GM19468 (cell line): ENCODE measurements around the gene ITPR1.

ENCODE experiments used
- ATAC-seq: cut with Tn5 transposase; IDR thresholded peaks from one replicate; pipeline ENCODE4 v1.9.1; 2021; ENCODE audit warnings: mild to moderate bottlenecking, moderate library complexity, moderate number of reproducible peaks; ENCODE audit not compliant: unreplicated experiment; ENCODE audit errors: extremely low read depth

ITPR1 gene

GRCh38 chr3:4856136-4856535 lies 363.0 kb downstream of the ITPR1 start:
- no peak for ATAC-seq

GRCh38 chr3:4856564-4856963 lies 363.4 kb downstream of the ITPR1 start:
- no peak for ATAC-seq

DNA sequence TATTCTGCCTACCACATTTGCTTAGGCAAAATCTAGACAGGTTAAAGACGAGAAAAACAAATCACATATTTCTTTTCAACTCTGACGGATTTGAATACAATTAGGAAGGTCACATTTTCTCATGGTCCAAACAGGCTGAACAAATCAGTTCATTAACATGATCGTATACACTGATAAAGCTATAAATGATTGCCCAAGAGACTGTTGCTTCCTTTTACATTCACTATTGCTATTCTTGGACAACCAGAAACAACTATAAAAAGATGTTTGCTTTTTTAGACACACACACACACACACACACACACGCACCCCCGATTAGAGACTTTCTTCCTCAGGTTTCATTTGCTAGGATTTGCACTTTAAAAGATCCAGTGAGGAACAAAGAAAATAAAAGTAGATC lies 363.8 kb downstream of the ITPR1 start:
- ATAC-seq, result no peak

- ATAC-seq, result no peak
Observed at GRCh38 chr3:4859788-4860187, 366.6 kb downstream of the ITPR1 start.

DNA sequence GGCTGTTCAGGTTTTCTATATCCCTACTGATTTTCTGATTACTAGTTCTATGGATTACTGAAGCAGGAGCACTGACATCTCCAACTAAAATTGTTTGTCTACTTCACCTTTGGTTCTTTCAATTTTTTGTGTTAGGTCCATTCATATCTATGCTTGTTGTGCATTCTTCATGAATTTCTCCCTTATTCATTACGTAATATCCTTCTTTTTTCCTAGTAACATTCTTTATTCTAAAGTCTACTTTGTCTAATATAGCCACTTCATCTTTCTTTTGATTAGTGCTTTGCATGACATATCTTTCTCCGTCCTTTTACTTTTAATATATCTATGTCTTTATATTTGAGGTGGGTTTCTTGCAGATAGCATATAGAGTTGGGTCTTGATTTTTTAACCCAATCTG lies 369.8 kb downstream of the ITPR1 start:
- no peak for ATAC-seq

GRCh38 chr3:4864503-4864902 lies 371.4 kb downstream of the ITPR1 start:
- ATAC-seq, result no peak

GRCh38 chr3:4865714-4866113 lies 372.6 kb downstream of the ITPR1 start:
- ATAC-seq, result no peak

- no peak for ATAC-seq
Observed at GRCh38 chr3:4866866-4867265, 373.7 kb downstream of the ITPR1 start.

DNA sequence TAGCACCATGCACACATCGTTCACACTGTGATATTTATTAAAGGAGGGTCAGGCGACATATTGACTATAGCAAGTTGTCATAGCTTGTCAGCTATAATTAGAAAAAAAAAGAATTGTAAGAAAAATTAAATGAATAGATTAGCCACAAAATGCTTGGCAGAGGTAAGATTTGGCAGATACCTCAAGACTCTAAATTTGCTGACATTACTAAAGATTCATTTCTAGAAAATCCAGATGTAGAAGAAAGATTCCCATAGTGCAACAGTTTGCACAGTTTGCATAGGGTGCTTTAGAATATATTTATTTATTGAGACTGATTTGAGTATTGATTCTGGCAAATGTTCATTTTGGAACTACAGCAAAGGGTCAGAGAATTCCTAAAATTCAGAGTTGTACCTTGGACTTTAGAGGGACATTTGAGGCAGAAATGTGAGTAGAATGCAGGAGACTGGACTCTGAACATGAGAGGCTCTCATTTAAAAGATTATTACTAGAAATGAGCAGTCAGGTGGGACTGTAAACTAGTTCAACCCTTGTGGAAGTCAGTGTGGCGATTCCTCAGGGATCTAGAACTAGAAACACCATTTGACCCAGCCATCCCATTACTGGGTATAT lies 384.1 kb downstream of the ITPR1 start:
- no peak for ATAC-seq

DNA sequence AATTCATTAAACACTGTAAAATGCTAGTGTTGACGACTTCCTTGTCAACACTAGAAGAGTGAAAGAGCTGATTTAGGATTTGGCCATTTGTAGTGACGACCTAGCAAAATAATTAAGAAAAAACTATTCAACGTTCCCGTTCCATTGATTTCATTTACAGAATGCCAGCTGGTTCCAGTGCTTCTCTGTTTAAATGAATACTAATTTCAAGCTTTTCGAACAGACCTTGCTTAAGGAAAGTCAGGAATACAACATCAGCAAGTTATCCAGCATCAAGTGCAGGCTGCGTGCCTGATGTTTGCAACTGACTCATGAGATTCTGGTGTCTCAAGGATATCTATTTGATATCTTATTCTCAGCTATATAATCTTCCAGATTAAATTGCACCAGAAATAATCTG lies 387.7 kb downstream of the ITPR1 start:
- no peak for ATAC-seq

DNA sequence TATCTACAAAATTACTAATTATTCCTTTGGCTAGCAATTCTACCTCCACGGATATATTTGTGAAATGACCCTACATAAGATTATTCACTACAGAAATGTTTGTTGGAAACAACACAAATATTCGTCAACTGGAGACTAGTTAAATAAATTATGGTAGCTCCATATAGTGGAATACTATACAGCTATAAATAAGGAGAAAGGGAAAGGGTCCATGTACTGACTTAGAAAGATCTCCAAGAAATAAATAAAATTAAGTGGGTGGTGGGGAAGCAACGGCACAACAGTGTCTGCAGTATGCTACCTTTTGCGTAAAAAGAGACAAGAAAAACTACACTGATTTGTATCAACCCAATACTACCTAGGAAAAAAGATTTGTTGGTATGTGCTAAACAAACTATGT lies 389.4 kb downstream of the ITPR1 start:
- no peak for ATAC-seq

DNA sequence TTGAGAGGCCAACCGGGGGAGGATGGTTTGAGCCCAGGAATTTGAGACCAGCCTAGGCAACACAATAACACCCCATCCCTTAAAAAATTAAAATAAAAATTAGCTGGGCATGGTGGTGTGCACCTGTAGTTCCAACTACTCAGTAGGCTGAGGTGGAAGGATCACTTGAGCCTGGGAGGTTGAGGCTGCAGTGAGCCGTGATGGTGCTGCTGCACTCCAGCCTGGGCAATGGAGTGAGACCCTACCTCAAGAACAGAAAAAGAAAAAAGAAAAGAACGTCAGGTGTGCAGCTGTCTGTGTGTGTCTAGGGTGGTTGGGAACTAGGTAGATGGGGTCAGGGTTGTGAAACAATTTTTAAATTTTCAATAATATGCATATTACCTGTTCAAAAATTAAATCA lies 389.9 kb downstream of the ITPR1 start:
- no peak for ATAC-seq

GRCh38 chr3:4884888-4885287 lies 391.7 kb downstream of the ITPR1 start:
- ATAC-seq, result no peak

DNA sequence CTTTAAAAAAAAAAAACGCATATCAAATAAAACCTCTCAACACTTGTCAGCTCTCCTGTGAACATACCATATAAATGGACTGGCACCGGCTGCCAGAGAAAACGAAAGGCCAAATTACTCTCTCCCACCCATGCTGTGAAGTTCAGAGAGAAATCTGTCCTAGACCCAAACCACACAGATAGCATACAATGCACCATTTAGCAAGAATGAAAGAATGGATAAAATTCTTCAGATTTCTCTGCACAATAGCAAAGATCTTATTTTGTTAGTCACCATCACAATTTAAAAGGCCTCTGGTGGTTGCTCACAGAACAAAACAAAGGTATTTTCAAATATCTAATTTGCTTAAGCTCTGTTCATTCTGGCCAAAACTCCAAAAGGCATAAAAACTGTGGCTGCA lies 392.2 kb downstream of the ITPR1 start:
- no peak for ATAC-seq

DNA sequence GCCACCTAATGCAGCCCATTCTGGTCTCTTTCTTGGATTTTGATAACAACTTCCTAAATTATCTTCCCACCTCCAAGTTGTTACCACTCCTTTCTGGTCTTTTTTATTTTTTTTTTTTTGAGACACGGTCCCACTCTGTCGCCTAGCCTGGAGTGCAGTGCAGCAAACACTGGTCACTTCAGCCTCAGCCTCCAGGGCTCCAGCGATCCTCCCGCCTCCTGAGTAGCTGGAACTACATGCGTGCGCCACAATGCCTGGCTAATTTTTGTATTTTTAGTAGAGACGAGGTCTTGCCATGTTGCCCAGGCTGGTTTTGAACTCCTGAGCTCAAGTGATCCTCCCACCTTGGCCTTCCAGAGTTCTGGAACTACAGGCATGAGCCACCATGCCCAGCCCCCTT lies 393.3 kb downstream of the ITPR1 start:
- no peak for ATAC-seq

DNA sequence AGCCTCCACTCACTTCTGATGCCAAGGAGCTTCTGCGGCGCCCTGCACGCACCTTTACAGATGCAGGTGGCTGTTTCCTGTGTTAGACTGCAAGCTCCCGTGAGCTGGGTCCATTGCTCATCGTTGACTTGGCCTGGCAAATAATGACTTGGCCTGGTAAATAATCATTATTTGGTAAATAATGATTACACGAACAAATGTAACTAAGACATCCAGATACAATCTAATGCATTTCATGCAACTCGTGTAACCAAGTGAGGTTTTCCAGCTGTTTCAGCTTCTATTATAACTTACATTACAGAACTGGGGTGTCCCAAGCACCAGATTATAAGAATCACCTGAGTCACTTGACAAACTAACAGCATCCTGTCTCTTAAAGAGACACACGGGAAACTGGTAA lies 394.0 kb downstream of the ITPR1 start:
- ATAC-seq, result no peak

DNA sequence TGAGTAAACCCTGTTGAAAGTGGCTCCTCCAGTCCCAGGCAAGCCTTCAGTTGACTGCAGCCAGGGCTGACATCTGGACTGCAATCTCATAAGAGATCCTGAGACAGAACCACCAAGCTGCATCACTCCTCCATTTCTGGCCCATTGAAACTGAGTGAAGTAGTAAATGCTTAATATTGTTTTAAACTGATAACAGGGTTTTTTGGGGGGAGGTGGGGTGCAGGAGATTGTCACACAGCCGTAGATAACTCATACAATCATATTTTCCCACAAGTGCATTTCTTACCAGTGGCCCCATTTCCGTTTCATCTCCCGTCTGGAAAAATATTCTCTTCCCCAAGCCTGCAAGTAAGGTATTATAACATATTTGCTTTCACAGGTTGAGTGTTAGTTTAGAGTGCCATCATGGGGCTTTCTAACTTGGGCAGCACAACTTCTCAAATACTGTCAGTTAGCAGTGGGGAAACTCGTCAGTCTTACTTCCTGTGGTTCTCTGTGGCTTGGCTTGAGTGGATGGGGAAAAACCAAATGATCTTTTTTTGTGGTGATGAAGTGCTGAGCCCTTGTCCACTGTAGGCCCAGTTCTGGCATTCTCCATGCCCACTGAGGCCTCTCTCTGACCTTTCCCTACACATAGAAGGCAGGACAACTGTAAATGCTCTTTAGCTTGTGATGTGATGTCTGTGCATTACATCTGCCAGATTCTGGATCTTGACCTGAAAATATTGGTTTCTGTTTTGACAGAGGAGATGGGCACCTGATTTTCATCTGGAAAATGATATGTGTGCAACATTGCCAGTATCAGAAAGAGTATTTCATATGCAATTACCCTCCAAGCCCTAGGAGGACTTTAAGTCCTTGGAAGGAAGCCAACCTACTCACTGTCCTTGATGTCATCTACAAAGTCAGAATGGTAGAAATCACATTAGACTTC lies 396.0 kb downstream of the ITPR1 start:
- ATAC-seq, result no peak

DNA sequence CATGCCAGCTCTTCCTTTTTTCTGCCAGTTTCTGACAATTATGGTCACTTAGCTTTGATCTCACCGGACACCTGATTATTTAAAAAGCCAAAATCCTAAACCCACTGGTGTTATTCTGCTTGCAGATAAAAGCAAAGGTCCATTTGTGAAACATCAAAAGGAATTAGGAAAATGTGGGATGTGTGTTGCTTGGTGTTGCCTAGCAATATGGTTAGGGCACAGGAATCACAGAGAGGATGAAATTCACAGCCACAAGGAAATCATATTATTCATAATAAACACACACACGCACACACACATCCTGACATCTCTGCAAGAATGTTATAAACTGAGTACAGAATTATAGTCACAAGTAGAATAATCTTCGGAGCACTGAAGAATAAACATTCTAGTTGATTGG lies 396.7 kb downstream of the ITPR1 start:
- ATAC-seq, result no peak

DNA sequence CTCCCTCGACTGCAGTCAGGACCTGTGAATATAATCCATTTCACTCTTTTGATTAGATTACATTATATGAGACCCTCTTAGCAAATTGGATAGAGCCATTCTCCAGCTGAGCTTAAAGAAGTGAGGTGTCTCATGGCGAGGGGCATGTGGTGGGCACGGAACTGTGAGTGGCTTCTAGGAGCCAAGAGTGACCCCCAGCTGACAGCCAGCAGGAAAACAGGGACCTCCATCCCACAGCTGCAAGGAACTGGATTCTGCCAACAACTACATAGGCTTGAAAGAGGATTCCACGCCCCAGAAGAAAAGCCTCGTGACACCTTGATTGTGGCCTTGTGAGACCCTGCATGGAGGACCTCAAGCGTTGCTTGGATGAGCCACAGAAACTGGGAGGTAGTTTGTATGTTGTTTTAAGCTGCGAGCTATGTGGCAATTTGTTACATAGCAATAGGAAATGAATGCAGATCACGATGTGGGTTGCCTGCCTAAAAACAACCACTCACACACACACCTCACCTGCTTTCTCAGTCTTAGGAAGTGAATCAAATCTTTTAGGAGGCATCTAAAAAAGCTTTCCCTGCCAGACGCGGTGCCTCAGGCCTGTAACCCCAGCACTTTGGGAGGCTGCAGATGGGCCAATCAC lies 401.9 kb downstream of the ITPR1 start:
- no peak for ATAC-seq

GRCh38 chr3:4895838-4896237 lies 402.7 kb downstream of the ITPR1 start:
- no peak for ATAC-seq
